Cardiac septum (tissue), 1 donor: Measurements from ENCODE around the gene CENPP. TPM values are rescaled to one million over a fixed set of nuclear protein-coding genes. Genes with fewer than 3 reads are reported as not detected.

Experiments used
- DNase-seq: peaks from one replicate; pipeline ENCODE4 v3.0.0-alpha.2; 2020; ENCODE audit warnings: low spot score
- intact Hi-C: fragments of 100-400 bp; cut with DNase I; formaldehyde crosslinking; loops from one replicate; pipeline ENCODE4 v1.14.0; 2022
- total RNA-seq: library from RNA; stranded (reverse); fragmentation: NEBNext Ultra II Directional; extraction: Animal tissue kit (Norgen Biotek cat#: 25700); gene quantifications from one replicate; pipeline ENCODE4 v1.2.1, GENCODE V29; 2021
- donor health status: DM: no; HTN: no; CAD: no.

CENPP gene
- total RNA-seq, 1 donor from 2014 or later, result 3.5 TPM

DNA sequence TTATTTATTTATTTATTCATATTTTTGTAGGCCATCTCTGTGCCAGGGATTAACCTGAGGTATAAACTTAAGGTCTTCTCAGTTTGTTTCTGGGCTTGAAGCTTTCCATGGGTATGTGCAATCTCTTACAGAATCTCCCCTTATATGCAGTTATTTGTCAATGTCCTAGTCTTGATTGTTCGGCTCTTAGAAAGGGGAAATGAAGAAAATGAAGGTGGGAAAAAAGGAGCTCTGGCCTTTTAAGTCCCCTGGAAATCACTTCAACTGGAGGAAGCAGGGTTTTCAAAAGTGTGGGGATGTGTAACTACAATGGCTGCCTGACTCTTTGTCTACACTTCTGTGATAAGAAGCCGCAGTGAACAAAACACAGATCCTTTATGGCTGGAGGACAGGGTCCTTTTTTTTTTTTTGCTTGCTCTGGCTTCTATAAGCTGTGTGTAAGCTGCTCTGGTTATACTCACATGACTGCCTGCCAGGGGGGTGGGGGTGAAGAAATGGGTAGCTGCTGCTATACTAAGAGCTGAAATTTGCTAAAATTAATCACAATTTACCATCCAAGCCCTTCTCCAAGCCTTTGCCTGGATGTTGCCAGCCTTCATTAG is 33.7 kb downstream of the CENPP start:
- no peak for DNase-seq
- intact Hi-C loops, result no loop called here

- intact Hi-C loops, result no loop called here
- no peak for DNase-seq
Measured at GRCh38 chr9:92360083-92360482, 34.3 kb downstream of the CENPP start.

- DNase-seq, result no peak
- intact Hi-C loops, result no loop called here
Measured at GRCh38 chr9:92369075-92369474, 43.3 kb downstream of the CENPP start.

GRCh38 chr9:92373167-92373566 is 47.4 kb downstream of the CENPP start:
- intact Hi-C loops, result no loop called here

GRCh38 chr9:92377876-92378275 is 52.1 kb downstream of the CENPP start:
- DNase-seq, result no peak
- intact Hi-C loops, result no loop called here

More at GRCh38 chr9:92373167-92373566, 47.4 kb downstream of the CENPP start:
- DNase-seq, result no peak

- intact Hi-C loops, result no loop called here
- no peak for DNase-seq
Measured at GRCh38 chr9:92378865-92379560, 53.3 kb downstream of the CENPP start.

DNA sequence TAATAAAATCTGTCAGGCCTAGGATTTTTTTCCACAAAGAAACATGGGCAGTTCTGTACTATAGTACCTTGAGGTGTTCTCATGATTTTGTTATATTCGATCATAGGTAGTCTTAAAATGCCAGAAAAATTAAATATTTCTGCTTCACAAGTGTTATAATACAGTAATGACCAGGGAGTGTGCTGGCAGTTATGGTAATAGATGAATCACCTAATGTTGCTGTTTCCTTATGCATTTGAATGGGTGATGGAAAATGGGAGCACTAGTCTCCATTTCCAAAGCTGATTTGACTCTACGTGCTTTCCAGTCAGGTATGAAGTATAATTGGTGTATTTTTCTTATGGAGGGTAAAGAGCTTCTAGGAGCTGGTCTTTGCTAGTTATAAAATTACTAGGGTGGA is 54.9 kb downstream of the CENPP start:
- DNase-seq, result no peak
- intact Hi-C loops, result no loop called here

DNA sequence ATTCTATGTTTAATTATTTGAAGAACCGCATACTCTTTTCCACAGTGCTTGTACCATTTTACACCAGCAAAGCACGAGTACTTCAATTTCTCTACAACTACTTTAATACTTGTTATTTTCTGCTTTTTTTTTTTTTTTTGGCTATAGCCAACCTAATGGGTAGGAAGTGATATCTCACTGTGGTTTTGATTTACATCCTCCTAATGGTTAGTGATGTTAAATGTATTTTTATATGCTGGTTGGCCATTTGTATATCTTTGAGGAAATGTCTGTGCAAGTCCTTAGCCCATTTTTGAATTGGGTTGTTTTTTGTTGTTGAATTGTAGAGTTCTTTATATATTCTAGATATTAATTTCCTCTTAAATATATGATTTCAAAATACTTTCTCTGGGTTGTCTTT is 56.0 kb downstream of the CENPP start:
- intact Hi-C loops, result no loop called here
- DNase-seq, result no peak

GRCh38 chr9:92384375-92384774 is 58.6 kb downstream of the CENPP start:
- no peak for DNase-seq
- intact Hi-C loops, result no loop called here

- no peak for DNase-seq
Measured at GRCh38 chr9:92385001-92385400, 59.2 kb downstream of the CENPP start.

GRCh38 chr9:92385477-92385876 is 59.7 kb downstream of the CENPP start:
- intact Hi-C loops, result no loop called here
- DNase-seq, result no peak

More at GRCh38 chr9:92385001-92385400, 59.2 kb downstream of the CENPP start:
- intact Hi-C loops, result no loop called here

- DNase-seq, result no peak
- intact Hi-C loops, result no loop called here
Measured at GRCh38 chr9:92385953-92386352, 60.2 kb downstream of the CENPP start.

DNA sequence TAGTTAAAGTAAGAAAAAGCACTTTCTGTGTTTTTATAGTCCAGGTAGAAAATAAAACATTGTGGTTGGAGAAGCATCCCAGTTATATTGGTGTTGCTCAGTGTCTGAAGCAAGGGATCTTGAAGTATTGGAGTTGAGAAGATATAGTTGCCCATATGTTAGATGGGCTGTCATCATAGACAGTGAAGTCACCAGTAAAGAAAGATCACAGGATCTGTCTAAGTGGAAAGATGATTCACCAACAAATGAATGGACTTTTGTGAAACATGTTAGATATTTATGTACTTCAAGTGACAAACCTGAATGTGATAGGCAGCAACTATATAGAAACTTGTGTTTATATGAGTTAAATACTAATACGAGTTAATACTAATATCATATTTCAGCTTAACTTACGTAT is 66.9 kb downstream of the CENPP start:
- no peak for DNase-seq
- intact Hi-C loops, result no loop called here

DNA sequence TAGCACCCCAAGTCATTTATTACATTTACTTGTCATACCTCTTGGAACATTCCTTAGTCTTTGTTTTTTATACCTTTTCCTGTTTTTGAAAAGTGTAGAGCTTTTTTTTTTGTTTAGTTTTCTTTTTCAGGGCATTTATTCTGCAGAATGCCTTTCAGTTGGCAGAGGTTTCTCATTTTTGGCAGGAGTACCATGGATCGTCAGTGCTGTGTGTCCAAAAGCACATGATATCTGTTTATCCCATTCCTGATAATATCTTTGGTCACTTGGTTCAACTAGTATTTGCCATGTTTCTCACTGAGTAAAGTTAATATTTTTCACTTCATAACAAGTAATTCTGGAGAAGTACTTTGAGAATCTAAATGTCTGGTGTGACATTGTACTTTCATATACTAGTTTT is 67.9 kb downstream of the CENPP start:
- intact Hi-C loops, result no loop called here
- DNase-seq, result no peak

- intact Hi-C loops, result no loop called here
- DNase-seq, result no peak
Measured at GRCh38 chr9:92395617-92396016, 69.9 kb downstream of the CENPP start.

- DNase-seq, result no peak
- intact Hi-C loops, result no loop called here
Measured at GRCh38 chr9:92397853-92398252, 72.1 kb downstream of the CENPP start.

DNA sequence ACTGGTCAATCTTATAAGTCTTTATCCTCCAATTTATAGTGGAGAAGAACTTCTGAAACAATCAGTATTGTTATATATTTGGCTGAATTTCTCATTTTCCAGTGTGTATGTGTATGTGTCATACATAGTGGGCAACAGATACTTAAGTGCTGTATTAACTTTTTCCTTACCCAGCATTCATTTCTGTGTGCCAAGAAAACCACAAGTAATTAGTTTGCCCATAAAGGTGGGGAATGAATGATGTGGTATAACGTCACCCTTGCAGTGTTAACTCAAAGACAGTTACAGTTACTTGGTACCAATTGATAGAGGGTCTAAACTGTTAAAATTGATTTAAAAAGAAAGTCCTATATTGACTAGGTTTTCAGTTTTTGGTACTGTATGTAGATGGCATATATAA is 76.6 kb downstream of the CENPP start:
- intact Hi-C loops, result no loop called here
- no peak for DNase-seq

GRCh38 chr9:92402826-92403745 is 77.3 kb downstream of the CENPP start:
- intact Hi-C loops, result no loop called here
- DNase-seq, result no peak

DNA sequence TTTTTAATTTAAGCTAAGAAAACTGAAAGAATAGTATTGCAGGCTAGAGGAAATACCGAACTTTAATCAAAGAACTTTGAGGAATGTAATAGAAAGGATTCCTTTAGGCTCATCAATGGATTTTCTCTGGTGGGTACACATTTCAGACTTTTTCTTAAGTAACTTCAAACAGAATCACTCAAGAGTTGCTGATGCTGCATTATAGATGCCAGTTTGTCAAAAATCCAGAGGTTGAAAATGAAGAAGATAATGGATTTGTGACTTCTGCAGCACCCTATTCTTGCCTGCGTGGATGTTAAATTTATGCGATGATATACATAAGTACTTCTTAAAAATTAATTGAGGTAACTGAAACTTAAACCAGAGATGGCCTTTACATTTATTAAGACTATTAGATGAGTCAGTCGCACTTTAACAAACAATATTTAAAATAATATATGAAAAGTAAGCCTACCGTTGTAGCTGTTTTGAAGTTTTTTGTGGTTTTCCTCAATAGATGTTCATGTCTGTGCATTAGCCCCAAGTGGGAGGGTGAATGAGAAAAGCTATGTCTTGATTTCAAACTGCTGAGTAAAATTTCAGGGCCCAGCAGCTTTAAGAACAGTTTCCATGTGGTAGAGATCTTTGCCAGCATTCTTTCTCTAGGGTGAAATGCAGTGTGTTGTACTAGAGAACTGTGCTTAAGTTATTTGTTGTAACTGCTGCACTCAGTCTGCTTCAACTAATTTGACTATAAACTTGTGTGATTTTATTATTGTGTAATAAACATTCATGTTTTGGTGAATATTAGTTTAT is 78.5 kb downstream of the CENPP start, which contains the start of gene OGN:
Gene OGN (minus strand): TSS at position 537 of the 795 bp plus-strand sequence. CDS start 1,171 bp downstream, outside the sequence.
- DNase-seq, result no peak
- intact Hi-C loops, result no loop called here

- intact Hi-C loops, result no loop called here
- DNase-seq, result no peak
Measured at GRCh38 chr9:92405818-92406217, 80.1 kb downstream of the CENPP start.
